GM18868 (cell line): Measurements from ENCODE around the gene NDUFAF8.
"Not testable (repeated sequence)": the region's sequence is repeated elsewhere in the genome, so short reads cannot be mapped to it uniquely, and the experiment has no call there.

Source experiments
- ATAC-seq: cut with Tn5 transposase; IDR thresholded peaks from one replicate; pipeline ENCODE4 v1.9.1; 2021; ENCODE audit warnings: mild to moderate bottlenecking, moderate library complexity; ENCODE audit not compliant: unreplicated experiment

The NDUFAF8 gene

GRCh38 chr17:81222906-81223761, 16.0 kb upstream of the NDUFAF8 start, which contains the start of gene CEP131:
TSS of gene CEP131 (minus strand) at chr17:81222965. CDS start at chr17:81220056, 2,909 bp downstream.
- ATAC-seq, result peak; percentile 88

GRCh38 chr17:81223762-81224130, 15.4 kb upstream of the NDUFAF8 start:
- no peak for ATAC-seq

- ATAC-seq, result not testable (repeated sequence)
Measured at GRCh38 chr17:81227630-81228029, 11.5 kb upstream of the NDUFAF8 start.

GRCh38 chr17:81228420-81228819, 10.7 kb upstream of the NDUFAF8 start:
- no peak for ATAC-seq

GRCh38 chr17:81228834-81229665, 10.1 kb upstream of the NDUFAF8 start:
- no peak for ATAC-seq

GRCh38 chr17:81229666-81229920, 9.5 kb upstream of the NDUFAF8 start:
- ATAC-seq, result no peak

GRCh38 chr17:81230043-81230820, 8.9 kb upstream of the NDUFAF8 start:
- ATAC-seq, result no peak

- no peak for ATAC-seq
Measured at GRCh38 chr17:81231121-81231645, 7.9 kb upstream of the NDUFAF8 start.

- ATAC-seq, result no peak
Measured at GRCh38 chr17:81231766-81232581, 7.1 kb upstream of the NDUFAF8 start.

GRCh38 chr17:81232616-81233241, 6.4 kb upstream of the NDUFAF8 start:
- no peak for ATAC-seq

GRCh38 chr17:81233316-81233715, 5.8 kb upstream of the NDUFAF8 start:
- no peak for ATAC-seq

- no peak for ATAC-seq
Measured at GRCh38 chr17:81233811-81234505, 5.2 kb upstream of the NDUFAF8 start.

- ATAC-seq, result no peak
Measured at GRCh38 chr17:81234506-81234855, 4.6 kb upstream of the NDUFAF8 start.

GRCh38 chr17:81234940-81235821, 3.9 kb upstream of the NDUFAF8 start:
- no peak for ATAC-seq

GRCh38 chr17:81235822-81236740, 3.0 kb upstream of the NDUFAF8 start:
- ATAC-seq, result no peak

- no peak for ATAC-seq
Measured at GRCh38 chr17:81236784-81237183, 2.3 kb upstream of the NDUFAF8 start.
